Measurements from ENCODE around the gene OR10P1. TPM values are rescaled to one million over a fixed set of nuclear protein-coding genes. Genes with fewer than 3 reads are reported as not detected.

Gene OR10P1
- total and polyA plus RNA-seq, 4 donors, result not detected

GRCh38 chr12:55652352-55652751 lies 15.7 kb downstream of the OR10P1 start:
- H3K27me3 ChIP-seq (ENCODE audit: control insufficient read depth in 3 of 3, insufficient read depth in 3 of 3, low read length in 2 of 3), result no peaks in the 10 kb centered on the region
- H3K36me3 ChIP-seq (ENCODE audit: control insufficient read depth in 4 of 4, insufficient read depth in 4 of 4, low read length in 4 of 4), result no peaks in the 10 kb centered on the region
- peaks cover 0 to 1% (median 0%) of the 10 kb centered on the region in 5 donors for H3K4me1 ChIP-seq (ENCODE audit: control insufficient read depth in 5 of 5, insufficient read depth in 5 of 5, low read length in 5 of 5)
- no peak overlapping the region for H3K27ac ChIP-seq (ENCODE audit: low read depth in 1 of 2, low read length in 1 of 2)
- 81 to 96% methylated on average over 3 of the region's 3 CpGs for WGBS, 2 donors
- TF ChIP-seq CTCF (IDR thresholded peaks at IDR 0.05; ENCODE audit: control extremely low read depth, extremely low read depth), result no peak
- H3K4me3 ChIP-seq, result no peak overlapping the region
- DNase-seq (no peak), ATAC-seq (ENCODE audit: insufficient read depth, low FRiP score) (no peak)
- H3K9me3 ChIP-seq (ENCODE audit: control insufficient read depth in 4 of 4, insufficient read depth in 3 of 4, low read length in 3 of 4), result no peaks in the 10 kb centered on the region
- H3K9ac ChIP-seq (ENCODE audit: insufficient read depth in 1 of 2, low read length in 2 of 2), result no peak overlapping the region

DNA sequence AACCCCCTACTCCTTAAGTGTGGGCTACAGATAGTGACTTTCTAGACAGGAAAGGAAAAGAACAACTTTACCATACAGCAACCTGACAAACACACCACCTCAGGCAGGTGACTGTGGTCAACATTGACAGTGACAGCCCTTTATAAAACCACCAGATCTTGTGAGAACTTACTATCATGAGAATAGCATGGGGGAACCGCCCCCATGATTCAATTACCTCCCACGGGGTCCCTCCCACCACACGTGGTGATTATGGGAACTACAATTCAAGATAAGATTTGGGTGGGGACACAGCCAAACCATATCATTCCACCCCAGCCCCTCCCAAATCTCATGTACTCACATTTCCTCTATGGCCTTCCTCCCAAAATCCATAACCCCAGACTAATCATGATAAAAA lies 16.3 kb downstream of the OR10P1 start:
- no peaks in the 10 kb centered on the region for H3K36me3 ChIP-seq (ENCODE audit: control insufficient read depth in 4 of 4, insufficient read depth in 4 of 4, low read length in 4 of 4)
- H3K9me3 ChIP-seq (ENCODE audit: control insufficient read depth in 4 of 4, insufficient read depth in 3 of 4, low read length in 3 of 4), result no peaks in the 10 kb centered on the region
- ATAC-seq (ENCODE audit: insufficient read depth, low FRiP score) (no peak), DNase-seq (no peak)
- H3K4me1 ChIP-seq (ENCODE audit: control insufficient read depth in 5 of 5, insufficient read depth in 5 of 5, low read length in 5 of 5), result peaks cover 0 to 2% (median 0%) of the 10 kb centered on the region in 5 donors
- 63 to 73% methylated on average over 3 of the region's 3 CpGs for WGBS, 2 donors
- no peak overlapping the region for H3K27ac ChIP-seq (ENCODE audit: low read depth in 1 of 2, low read length in 1 of 2)
- H3K9ac ChIP-seq (ENCODE audit: insufficient read depth in 1 of 2, low read length in 2 of 2), result no peak overlapping the region
- no peaks in the 10 kb centered on the region for H3K27me3 ChIP-seq (ENCODE audit: control insufficient read depth in 3 of 3, insufficient read depth in 3 of 3, low read length in 2 of 3)
- no peak overlapping the region for H3K4me3 ChIP-seq
- TF ChIP-seq CTCF (IDR thresholded peaks at IDR 0.05; ENCODE audit: control extremely low read depth, extremely low read depth), result no peak

DNA sequence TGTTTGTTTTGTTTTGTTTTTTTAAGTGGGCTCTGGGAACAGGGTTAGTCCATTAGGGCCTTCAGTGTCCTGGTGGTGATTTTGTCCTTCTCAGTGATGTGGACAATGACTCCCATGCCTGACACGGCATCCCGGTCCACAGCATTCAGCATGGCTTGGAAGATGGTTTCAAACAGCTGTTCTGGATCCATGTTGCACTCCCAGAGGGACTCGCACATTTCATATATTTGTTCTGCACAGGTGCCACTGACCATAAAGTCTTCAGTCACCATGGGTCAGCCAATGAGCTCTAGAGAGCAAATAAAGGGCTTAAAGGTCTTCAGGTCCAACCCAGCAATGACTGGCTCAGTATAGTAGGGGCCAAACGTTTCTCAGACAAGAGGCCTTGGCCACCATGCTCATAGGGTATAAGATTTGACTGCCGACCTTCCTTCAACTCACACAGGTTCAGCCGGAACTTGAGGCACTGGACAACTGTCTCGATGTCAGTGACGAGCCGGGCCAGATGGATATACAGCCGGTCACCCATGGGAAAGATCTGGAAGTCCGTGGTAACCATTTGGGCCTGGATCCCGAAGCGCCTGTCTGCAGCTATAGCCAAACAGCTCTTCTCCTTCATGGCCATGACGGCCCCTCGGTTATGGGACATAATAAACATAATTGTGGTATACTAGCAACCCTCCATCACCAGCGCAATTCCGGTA lies 18.0 kb downstream of the OR10P1 start:
- TF ChIP-seq CTCF (IDR thresholded peaks at IDR 0.05; ENCODE audit: control extremely low read depth, extremely low read depth), result no peak
- Histone ChIP-seq H3K27me3 (ENCODE audit: control insufficient read depth in 3 of 3, insufficient read depth in 3 of 3, low read length in 2 of 3) (no peaks in the 10 kb centered on the region), H3K27ac (ENCODE audit: low read depth in 1 of 2, low read length in 1 of 2) (no peak overlapping the region), H3K9me3 (ENCODE audit: control insufficient read depth in 4 of 4, insufficient read depth in 3 of 4, low read length in 3 of 4) (no peaks in the 10 kb centered on the region), H3K36me3 (ENCODE audit: control insufficient read depth in 4 of 4, insufficient read depth in 4 of 4, low read length in 4 of 4) (no peaks in the 10 kb centered on the region), H3K9ac (ENCODE audit: insufficient read depth in 1 of 2, low read length in 2 of 2) (no peak overlapping the region), H3K4me3 (no peak overlapping the region), H3K4me1 (ENCODE audit: control insufficient read depth in 5 of 5, insufficient read depth in 5 of 5, low read length in 5 of 5) (peaks cover 0 to 7% (median 4%) of the 10 kb centered on the region in 5 donors)
- WGBS, 2 donors, result 92 to 96% methylated on average over 17 of the region's 17 CpGs
- ATAC-seq (ENCODE audit: insufficient read depth, low FRiP score), result no peak
- no peak for DNase-seq

DNA sequence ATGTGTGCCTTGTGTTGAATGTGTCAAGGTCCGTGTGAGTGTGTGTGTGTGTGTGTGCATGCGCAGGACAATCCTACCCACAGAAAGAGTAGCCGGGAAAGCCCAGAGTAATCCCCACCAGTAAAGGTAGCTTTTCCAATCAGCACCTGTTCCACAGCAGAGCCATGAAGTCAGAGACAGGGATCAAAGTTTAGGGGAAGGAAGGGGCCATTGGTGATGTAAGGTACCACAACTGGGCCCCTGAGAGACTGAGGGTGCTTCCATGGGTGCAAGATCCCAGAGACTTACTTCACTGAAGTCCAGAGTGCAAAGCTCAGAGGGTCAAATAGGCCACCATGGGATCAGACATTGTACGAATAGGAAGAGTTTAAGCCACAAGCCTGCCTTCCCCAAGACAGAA lies 20.5 kb downstream of the OR10P1 start:
- Histone ChIP-seq H3K9ac (ENCODE audit: insufficient read depth in 1 of 2, low read length in 2 of 2) (no peak overlapping the region), H3K4me3 (no peak overlapping the region), H3K36me3 (ENCODE audit: control insufficient read depth in 4 of 4, insufficient read depth in 4 of 4, low read length in 4 of 4) (no peaks in the 10 kb centered on the region), H3K27ac (ENCODE audit: low read depth in 1 of 2, low read length in 1 of 2) (no peak overlapping the region), H3K9me3 (ENCODE audit: control insufficient read depth in 4 of 4, insufficient read depth in 3 of 4, low read length in 3 of 4) (no peaks in the 10 kb centered on the region), H3K4me1 (ENCODE audit: control insufficient read depth in 5 of 5, insufficient read depth in 5 of 5, low read length in 5 of 5) (peaks cover 0 to 7% (median 4%) of the 10 kb centered on the region in 5 donors), H3K27me3 (ENCODE audit: control insufficient read depth in 3 of 3, insufficient read depth in 3 of 3, low read length in 2 of 3) (no peaks in the 10 kb centered on the region)
- TF ChIP-seq CTCF (IDR thresholded peaks at IDR 0.05; ENCODE audit: control extremely low read depth, extremely low read depth), result no peak
- ATAC-seq (ENCODE audit: insufficient read depth, low FRiP score) (no peak), DNase-seq (no peak)
- WGBS, 2 donors, result 81 to 89% methylated on average over 4 of the region's 4 CpGs

Measured in lung (tissue), 12 donors.